GM12878 (cell line): ENCODE data around the gene SHISA4. TPM values are rescaled to one million over a fixed set of nuclear protein-coding genes. Genes with fewer than 3 reads are reported as not detected.

Source experiments
- ATAC-seq: fragments of 200-7000 bp; cut with Tn5 transposase; 3 replicates; pipeline ENCODE4 v1.9.1; 2020; ENCODE audit warnings: mild to moderate bottlenecking, moderate library complexity
- BruUV-seq: library from RNA; stranded (reverse); fragments of 400-500 nt; replicated peaks from 2 replicates; lab custom pipeline; 2021; lab: Mats Ljungman, UMichigan
- CTCF ChIA-PET: fragments of 300-600 bp; sonication (Branson Sonifier 250); formaldehyde crosslinking; extraction: SDS; loops from one replicate; lab custom pipeline; 2021; ENCODE audit warnings: inconsistent platforms; lab: Yijun Ruan, JAX
- POLR2A ChIA-PET: fragments of 350-600 bp; formaldehyde crosslinking; extraction: SDS; loops from one replicate; lab custom pipeline; 2021; ENCODE audit warnings: inconsistent platforms; lab: Charles Lee
- RAD21 ChIA-PET: fragments of 300-600 bp; sonication (Branson Sonifier 250); formaldehyde crosslinking; loops from one replicate; lab custom pipeline; 2023; ENCODE audit warnings: antibody characterized with exemption; ENCODE audit not compliant: unreplicated experiment; lab: Charles Lee
- SMC1A ChIA-PET: fragments of 300-600 bp; sonication (Branson Sonifier 250); formaldehyde crosslinking; loops from one replicate; lab custom pipeline; 2023; ENCODE audit not compliant: unreplicated experiment, uncharacterized antibody; lab: Charles Lee
- DNase-seq: peaks from one replicate; pipeline ENCODE4 v3.0.0-alpha.2; 2011; ENCODE audit warnings: low read depth, low spot score
- FAIRE-seq: peaks from 3 replicates; lab custom pipeline; 2011; peaks lifted over from hg19 to GRCh38; lab: Jason Lieb, UNC
- H2AFZ ChIP-seq: 2 replicates; pipeline ENCODE4 v1.6.0; 2011; ENCODE audit warnings: low read depth, low read length, control low read depth; ENCODE audit not compliant: control insufficient read depth
- H3K27ac ChIP-seq: 2 replicates; pipeline ENCODE4 v1.5.1; 2011; ENCODE audit warnings: control low read depth; ENCODE audit not compliant: control insufficient read depth, insufficient read depth
- H3K27me3 ChIP-seq, 2 experiments: replicated peaks in 1 of 2; 2 replicates each; pipeline versions ENCODE4 v1.6.0 to v1.6.1; 2011; ENCODE audit warnings: low read length in 1 of 2; ENCODE audit not compliant: control insufficient read depth in 2 of 2, insufficient read depth in 2 of 2
- H3K36me3 ChIP-seq, 2 experiments: 2 replicates each; pipeline ENCODE4 v1.5.1; 2011; ENCODE audit warnings: low read length in 1 of 2; ENCODE audit not compliant: control insufficient read depth in 2 of 2, insufficient read depth in 2 of 2
- H3K4me1 ChIP-seq: 2 replicates; pipeline ENCODE4 v1.6.1; 2011; ENCODE audit warnings: mild to moderate bottlenecking, low read length, moderate library complexity, mixed read lengths; ENCODE audit not compliant: control insufficient read depth, insufficient read depth
- H3K4me2 ChIP-seq: 2 replicates; pipeline ENCODE4 v1.6.0; 2011; ENCODE audit warnings: control low read depth; ENCODE audit not compliant: control insufficient read depth, insufficient read depth
- H3K4me3 ChIP-seq: fragments of 200-600 bp; sonication (generic); 2 replicates; pipeline ENCODE4 v1.5.1; 2016
- H3K79me2 ChIP-seq: 2 replicates; pipeline ENCODE4 v1.6.0; 2011; ENCODE audit warnings: low read length; ENCODE audit not compliant: control insufficient read depth, insufficient read depth
- H3K9ac ChIP-seq: 2 replicates; pipeline ENCODE4 v1.8.0; 2011; ENCODE audit warnings: low read length, control low read depth, mixed read lengths; ENCODE audit not compliant: control insufficient read depth, insufficient read depth
- H3K9me3 ChIP-seq: replicated peaks from 3 replicates; pipeline ENCODE4 v1.5.1; 2011; ENCODE audit warnings: mild to moderate bottlenecking, low read length; ENCODE audit not compliant: control insufficient read depth, insufficient read depth
- H4K20me1 ChIP-seq: 2 replicates; pipeline ENCODE4 v1.6.0; 2011; ENCODE audit not compliant: control insufficient read depth, insufficient read depth
- HSF1 ChIP-seq: fragments of 150-350 bp; IDR thresholded peaks from 2 replicates; pipeline ENCODE4 v1.6.1; 2014; ENCODE audit warnings: mild to moderate bottlenecking, low read depth, low read length
- IKZF1 ChIP-seq: fragments of 450-650 bp; conservative IDR thresholded peaks from 2 replicates; pipeline ENCODE4 v1.6.1; 2017; ENCODE audit warnings: antibody characterized with exemption, mild to moderate bottlenecking
- NFYB ChIP-seq: IDR thresholded peaks from 2 replicates; pipeline ENCODE4 v1.6.1; 2011; ENCODE audit warnings: low read depth, mild to moderate bottlenecking, low read length, improper control_type of control experiment, moderate library complexity; ENCODE audit not compliant: insufficient read depth
- NKRF ChIP-seq: fragments of 450-650 bp; conservative IDR thresholded peaks from 2 replicates; pipeline ENCODE4 v1.6.1; 2017; ENCODE audit warnings: mild to moderate bottlenecking, moderate library complexity
- POLR2A ChIP-seq: IDR thresholded peaks from 2 replicates; pipeline ENCODE4 v1.6.1; 2011; ENCODE audit warnings: low read depth, mild to moderate bottlenecking, low read length
- RAD51 ChIP-seq: fragments of 450-650 bp; IDR thresholded peaks from 2 replicates; pipeline ENCODE4 v1.6.1; 2016; ENCODE audit warnings: moderate library complexity, mild to moderate bottlenecking, inconsistent platforms
- RUNX3 ChIP-seq: IDR thresholded peaks from 2 replicates; pipeline ENCODE4 v1.6.1; 2012; ENCODE audit warnings: low read length, inconsistent platforms
- SPI1 ChIP-seq: IDR thresholded peaks from 2 replicates; pipeline ENCODE4 v1.6.1; 2011; ENCODE audit warnings: low read depth, mild to moderate bottlenecking, low read length, moderate library complexity, borderline replicate concordance; ENCODE audit not compliant: insufficient read depth
- SREBF1 ChIP-seq: IDR thresholded peaks from 2 replicates; pipeline ENCODE4 v1.6.1; 2012; ENCODE audit warnings: mild to moderate bottlenecking, low read length
- SREBF2 ChIP-seq: IDR thresholded peaks from 2 replicates; pipeline ENCODE4 v1.6.1; 2012; ENCODE audit warnings: mild to moderate bottlenecking, low read length
- USF2 ChIP-seq: IDR thresholded peaks from 2 replicates; pipeline ENCODE4 v1.6.1; 2011; ENCODE audit warnings: low read depth, low read length, improper control_type of control experiment, borderline replicate concordance
- ZNF384 ChIP-seq: IDR thresholded peaks from 2 replicates; pipeline ENCODE4 v1.6.1; 2012; ENCODE audit warnings: low read depth, mild to moderate bottlenecking, low read length, improper control_type of control experiment, borderline replicate concordance
- WGBS: methylation state at CpG from one replicate; pipeline ENCODE4 v1.1.6; 2016; ENCODE audit warnings: low lambda C conversion rate; ENCODE audit not compliant: insufficient replicate concordance, insufficient coverage; ENCODE audit errors: missing lambda C conversion rate; 5-methylcytosine and 5-hydroxymethylcytosine counted together
- in situ Hi-C: fragments of 300-500 bp; cut with MboI; formaldehyde crosslinking; loops from 9 replicates; pipeline ENCODE4 v1.14.3; 2018; ENCODE audit warnings: mixed read lengths
- intact Hi-C: fragments of 100-400 bp; cut with micrococcal nuclease; formaldehyde crosslinking; loops from one replicate; pipeline ENCODE4 v1.14.2; 2022; ENCODE audit not compliant: unreplicated experiment
- polyA plus RNA-seq, 11 experiments: library from polyadenylated mRNA; depleted of rRNA in 4 of 11; unstranded in 6 of 11; stranded (reverse) in 5 of 11; fragments of >200 nt; fragmentation: Nextera tagmentation in 4 of 11; fragmentation: Illumina TruSeq in 1 of 11; extraction: Ambion mirVana in 4 of 11; extraction: Trizol in 1 of 11; gene quantifications; 1 replicate in 1 of 11; 2 replicates in 10 of 11; pipeline versions ENCODE4 v1.2.1 to v1.2.3, GENCODE V29; 2011 to 2016; ENCODE audit warnings: inconsistent platforms in 2 of 11, missing spikeins in 2 of 11, low read depth in 1 of 11
- total RNA-seq, 4 experiments: library from RNA; depleted of rRNA in 3 of 4; stranded (reverse); fragments of >200 nt in 3 of 4; fragmentation: Illumina TruSeq in 1 of 4; extraction: Trizol in 1 of 4; gene quantifications; 2 replicates each; pipeline versions ENCODE4 v1.2.1 to v1.2.3, GENCODE V29; 2013 to 2021

The SHISA4 gene
- total and polyA plus RNA-seq, 10 of the 15 experiments (the other 5 are each of a cell fraction or from before 2014, with no cell fraction given) = 0.07 TPM; not detected in 8

- TF ChIP-seq ZNF384 = no peak
Measured at GRCh38 chr1:201870397-201870796, 18.3 kb upstream of the SHISA4 start (continued).

- Histone ChIP-seq H3K9ac (no peak overlapping the region), H3K4me1 (no peaks in the 10 kb centered on the region), H2AFZ (no peak overlapping the region)
- SMC1A ChIA-PET = interaction anchor here (0.7 to 0.9 kb wide), 2 partner anchors 12 to 27 kb away, joined by 3 read pairs; no protein-coding TSS in a partner anchor
- POLR2A ChIA-PET = no interaction called here
- CTCF ChIA-PET = interaction anchor here (0.6 to 1.8 kb wide), 6 partner anchors 13 to 137 kb away, joined by 3 to 7 read pairs (median 4); partner anchors contain the start of gene RNPEP
- RAD21 ChIA-PET = interaction anchor here (1.0 kb wide), 1 partner anchor 12 kb away, joined by 4 read pairs; no protein-coding TSS in a partner anchor
- no peak for FAIRE-seq
- no peak for TF ChIP-seq NKRF
- no peak for TF ChIP-seq POLR2A
- no peak for TF ChIP-seq IKZF1
- TF ChIP-seq SPI1 = no peak
- no peak for TF ChIP-seq RAD51
- no peak for TF ChIP-seq NFYB
- TF ChIP-seq SREBF1 = no peak
- TF ChIP-seq USF2 = no peak
- TF ChIP-seq HSF1 = no peak
- no peak for TF ChIP-seq RUNX3
- TF ChIP-seq SREBF2 = no peak
- TF ChIP-seq, all 136 proteins: peak for 0
- in situ Hi-C loops (no loop called here), intact Hi-C loops (loop anchor here (5.0 kb wide), 1 partner anchor 243 kb away; no protein-coding TSS in a partner anchor)
- H3K9me3 ChIP-seq = no peaks in the 10 kb centered on the region
- H4K20me1 ChIP-seq = no peaks in the 10 kb centered on the region
- no peak for DNase-seq
- no TSS peak for BruUV-seq
- no peak overlapping the region for H3K4me3 ChIP-seq
- H3K27ac ChIP-seq = no peak overlapping the region
- peaks cover 18 to 42% of the 10 kb centered on the region in 2 experiments for H3K36me3 ChIP-seq
- H3K27me3 ChIP-seq = no peaks in the 10 kb centered on the region
- no peaks in the 10 kb centered on the region for H3K79me2 ChIP-seq
- no peak for ATAC-seq
- H3K4me2 ChIP-seq = no peak overlapping the region
- WGBS = 100% methylated on average over 1 of the region's 1 CpG
Measured at GRCh38 chr1:201874672-201875071, 14.0 kb upstream of the SHISA4 start.
